ENCODE measurements around the gene HEATR3.
"Not testable (repeated sequence)": the region's sequence is repeated elsewhere in the genome, so short reads cannot be mapped to it uniquely, and the experiment has no call there.

The HEATR3 gene

DNA sequence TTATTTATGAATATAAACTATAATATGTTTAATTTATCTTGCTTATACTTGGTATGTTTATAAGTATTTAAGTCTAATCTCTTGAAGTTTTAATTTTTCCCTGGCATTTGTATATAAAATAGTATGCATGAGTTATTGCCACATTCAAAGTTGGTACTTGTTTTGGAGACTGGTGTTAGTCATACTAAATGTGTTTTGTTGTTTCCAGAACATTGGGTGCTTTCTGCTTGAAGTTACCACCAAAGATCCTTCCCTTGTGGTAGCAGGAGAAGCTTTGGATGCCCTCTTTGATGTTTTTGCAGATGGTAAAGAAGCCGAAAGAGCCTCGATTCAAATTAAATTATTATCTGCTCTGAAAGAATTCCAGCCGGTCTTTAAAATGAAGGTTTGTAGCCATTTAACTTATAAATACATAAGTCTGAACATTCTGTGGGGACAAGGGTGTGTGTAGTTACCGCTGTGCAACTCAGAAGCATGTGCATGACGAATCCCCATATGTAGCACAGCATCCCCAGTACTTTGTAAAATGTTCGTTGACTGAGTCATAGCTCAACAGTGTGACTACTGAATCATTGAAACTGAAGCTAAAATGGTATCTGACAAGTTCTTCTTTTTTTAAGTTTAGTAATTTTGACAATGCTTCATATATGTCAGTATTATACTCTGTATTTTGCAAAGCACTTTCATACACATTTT lies 36.4 kb downstream of the HEATR3 start:
- DNase-seq, result no peak

DNA sequence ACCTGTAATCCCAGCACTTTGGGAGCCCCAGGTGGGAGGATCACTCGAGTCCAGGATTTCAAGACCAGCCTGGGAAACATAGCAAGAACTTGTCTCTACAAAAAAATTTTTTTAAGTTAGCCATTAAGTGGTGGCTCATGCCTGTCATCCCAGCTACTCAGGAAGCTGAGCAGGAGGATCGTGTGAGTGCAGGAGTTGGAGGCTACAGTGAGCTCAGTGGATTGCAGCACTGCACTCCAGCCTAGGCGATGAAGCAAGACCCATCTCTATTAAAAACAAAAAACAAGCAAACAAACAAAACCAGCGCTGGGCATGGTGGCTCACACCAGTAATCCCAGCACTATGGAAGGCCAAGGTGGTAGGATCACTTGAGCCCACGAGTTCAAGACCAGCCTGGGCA lies 38.0 kb downstream of the HEATR3 start:
- no peak for DNase-seq

DNA sequence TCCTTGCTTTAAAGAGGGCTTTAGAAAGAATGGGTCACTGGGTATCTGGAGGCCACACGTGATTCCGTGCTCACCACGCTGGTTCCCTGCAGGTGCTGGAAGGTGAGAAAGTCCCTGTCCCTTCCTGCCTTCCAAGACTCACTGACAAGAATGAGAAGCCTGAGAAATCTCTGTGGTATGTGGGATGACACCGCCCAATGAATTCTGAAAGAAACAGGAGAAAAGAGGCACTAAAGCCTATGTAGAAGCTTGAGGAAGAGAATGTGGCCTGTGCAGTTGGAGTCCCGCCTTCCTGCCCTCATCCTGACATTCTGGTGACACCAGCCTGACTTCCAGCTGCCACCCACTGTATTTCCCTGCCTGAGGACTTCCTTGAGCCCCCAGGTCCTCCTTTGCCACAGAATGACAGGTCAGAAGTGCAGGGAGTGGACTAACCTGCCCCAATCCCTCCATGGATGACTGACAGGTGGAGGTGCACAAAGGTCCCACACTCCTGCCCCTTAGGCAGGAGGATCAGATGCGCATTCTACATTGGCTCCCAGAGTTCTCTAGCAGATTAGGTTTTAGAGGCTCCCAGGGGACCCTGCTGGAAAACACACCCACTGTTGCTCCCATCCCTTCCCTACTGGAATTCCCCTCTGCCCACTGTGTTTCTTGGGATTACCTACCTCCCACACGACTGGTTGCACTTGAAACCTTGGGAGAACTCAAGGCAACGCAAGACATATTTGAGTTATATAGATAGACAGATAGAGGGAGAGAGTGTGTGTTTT lies 48.8 kb downstream of the HEATR3 start:
- DNase-seq, result no peak

DNA sequence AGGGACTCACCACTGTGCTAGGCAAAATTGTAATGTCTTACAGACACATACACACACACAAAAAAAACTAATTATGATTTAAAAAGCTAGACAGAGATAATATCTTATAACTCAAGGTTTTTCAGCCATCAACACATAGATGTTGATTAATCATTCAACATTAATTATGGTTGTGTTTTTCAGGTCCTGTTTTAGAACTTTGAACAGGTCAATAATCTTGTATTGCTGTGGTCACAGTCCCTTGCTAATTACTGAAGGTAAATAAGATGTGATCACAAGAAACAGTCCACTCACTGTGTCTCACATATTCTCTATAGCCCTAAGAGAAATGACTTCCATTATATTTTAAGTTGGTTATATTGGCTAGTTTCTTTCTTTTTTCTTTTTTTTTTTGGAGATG lies 54.9 kb downstream of the HEATR3 start:
- no peak for DNase-seq

DNA sequence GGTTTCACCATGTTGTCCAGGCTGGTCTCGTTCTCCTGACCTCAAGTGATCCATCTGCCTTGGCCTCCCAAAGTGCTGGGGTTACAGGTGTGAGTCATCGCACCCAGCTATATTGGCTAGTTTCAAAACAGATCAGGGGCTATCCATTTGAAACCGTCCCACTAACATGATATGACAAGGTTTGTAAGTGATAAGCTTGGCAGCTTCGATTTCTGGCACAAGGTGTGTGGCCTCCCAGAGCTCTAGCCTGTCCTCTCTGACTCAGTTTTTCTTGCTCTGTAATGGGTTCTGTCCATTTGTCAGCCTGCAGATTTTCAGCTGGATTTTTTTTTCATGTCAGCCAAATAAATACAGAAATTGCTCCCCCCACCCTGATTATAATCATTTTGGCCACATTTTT lies 55.5 kb downstream of the HEATR3 start:
- no peak for DNase-seq

DNA sequence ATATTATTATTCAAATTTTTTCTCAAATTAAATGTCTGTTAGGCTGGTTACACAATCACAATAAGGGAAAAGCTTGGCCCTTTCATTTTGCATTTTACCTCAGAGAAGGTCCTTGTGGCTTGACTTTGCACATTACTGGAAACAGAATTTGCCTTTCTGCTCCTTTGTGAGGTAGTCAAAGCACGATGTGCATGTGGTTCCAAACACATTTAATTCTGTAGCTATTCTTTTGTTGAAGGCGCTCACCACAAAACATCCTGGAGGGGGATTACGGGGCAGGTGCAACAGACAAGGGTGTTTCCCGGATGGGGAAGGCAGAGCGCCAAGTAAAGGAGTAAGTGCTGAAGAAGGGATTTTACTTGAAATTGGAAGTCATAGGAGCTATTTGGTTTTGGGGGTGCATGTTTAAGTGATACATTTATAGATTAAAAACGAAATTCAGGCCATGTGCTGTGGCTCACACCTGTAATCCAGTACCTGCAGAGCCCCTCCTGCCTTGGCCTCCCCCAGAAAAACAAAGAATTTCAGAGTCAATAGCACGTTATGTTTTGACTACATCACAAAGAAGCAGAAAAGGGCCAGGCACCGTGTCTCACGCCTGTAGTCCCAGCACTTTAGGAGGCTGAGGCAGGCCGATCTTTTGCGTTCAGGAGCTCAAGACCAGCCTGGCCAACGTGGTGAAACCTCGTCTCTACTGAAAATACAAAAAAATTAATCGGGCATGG lies 56.1 kb downstream of the HEATR3 start:
- DNase-seq, result no peak

DNA sequence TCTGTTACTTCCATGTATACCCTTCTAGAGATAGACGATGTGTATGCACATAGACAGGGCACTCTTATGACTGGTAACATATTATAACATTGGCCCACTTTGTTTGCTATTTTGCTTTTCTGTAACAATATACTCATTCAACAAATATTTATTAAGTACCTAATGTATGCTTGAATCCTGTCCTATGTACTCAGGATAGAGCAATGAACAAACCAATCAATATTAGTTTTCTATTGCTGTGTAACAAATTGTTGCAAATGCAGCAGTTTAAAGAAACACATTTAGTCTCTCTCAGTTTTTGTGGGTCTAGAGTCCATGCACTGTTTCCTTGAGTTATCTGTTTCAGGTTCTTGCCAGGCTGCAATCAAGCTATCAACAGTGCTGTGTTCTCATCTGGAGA lies 57.6 kb downstream of the HEATR3 start:
- no peak for DNase-seq

DNA sequence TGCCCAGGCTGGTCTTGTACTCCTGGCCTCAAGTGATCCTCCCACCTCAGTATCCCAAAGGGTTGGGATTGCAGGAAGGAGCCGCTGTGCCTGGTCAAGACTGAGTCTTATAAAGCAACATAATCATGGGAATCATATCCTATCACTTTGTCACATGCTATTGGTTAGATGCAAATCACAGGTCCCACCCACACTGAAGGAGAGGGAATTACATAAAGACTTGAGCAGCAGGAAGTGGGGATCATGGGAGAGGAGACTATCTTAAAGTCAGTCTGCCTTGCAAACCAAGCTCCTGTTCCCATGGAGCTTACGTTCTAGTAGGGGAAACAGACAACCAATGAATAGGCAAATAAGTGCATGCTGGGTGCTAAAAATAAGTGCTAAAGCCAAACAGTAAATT lies 59.0 kb downstream of the HEATR3 start:
- DNase-seq, result no peak

DNA sequence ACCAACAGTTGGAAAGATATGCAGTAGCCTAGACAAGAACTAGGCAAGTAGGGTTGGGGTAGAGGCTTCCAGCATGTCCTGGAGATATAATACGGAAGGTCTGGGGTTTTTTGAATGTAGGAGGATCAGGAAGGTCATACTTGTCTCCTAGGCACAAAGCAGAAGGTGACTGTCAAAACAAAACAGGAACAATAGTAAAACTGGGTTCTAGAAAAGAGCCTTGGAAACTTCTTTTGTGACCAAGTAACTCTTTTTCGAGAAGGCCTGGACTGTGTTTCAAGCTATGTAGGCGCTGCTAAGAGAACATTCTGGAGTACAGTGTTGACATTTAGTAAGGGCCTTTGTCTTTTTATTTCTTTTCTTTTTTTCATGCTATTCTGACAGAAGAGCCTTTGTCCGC lies 60.4 kb downstream of the HEATR3 start:
- DNase-seq, result no peak

DNA sequence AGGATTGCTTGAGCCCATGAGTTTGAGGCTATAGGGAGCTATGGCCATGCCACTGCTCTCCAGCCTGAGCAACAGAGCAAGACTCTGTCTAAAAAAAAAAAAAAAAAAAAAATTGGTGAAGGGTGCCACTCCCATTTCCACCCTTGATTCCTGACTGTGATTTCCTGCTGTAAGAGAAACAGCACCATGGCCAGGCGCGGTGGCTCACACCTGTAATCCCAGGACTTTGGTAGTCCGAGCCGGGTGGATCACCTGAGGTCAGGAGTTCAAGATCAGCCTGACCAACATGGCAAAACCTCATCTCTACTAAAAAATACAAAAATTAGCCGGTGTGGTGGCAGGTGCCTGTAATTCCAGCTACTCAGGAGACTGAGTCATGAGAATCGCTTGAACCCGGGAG lies 66.8 kb downstream of the HEATR3 start:
- DNase-seq, result not testable (repeated sequence)

DNA sequence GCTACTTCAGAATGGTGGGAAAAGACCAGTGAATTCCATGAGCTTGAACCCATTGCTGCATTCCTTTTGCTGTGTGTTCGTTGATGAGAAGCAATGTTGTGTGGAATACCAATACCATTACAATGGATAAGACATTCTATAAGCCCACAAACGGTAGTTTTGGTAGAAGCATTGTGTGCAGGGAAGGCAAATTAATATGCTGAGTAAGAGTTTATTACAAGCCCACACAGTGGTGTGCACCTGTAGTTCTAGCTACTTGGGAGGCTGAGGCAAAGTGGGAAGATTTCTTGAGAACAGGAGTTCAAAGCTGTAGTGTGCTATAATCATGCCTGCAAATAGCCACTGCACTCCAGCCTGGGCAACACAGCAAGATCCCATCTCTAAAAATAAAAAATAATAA lies 67.4 kb downstream of the HEATR3 start:
- no peak for DNase-seq

DNA sequence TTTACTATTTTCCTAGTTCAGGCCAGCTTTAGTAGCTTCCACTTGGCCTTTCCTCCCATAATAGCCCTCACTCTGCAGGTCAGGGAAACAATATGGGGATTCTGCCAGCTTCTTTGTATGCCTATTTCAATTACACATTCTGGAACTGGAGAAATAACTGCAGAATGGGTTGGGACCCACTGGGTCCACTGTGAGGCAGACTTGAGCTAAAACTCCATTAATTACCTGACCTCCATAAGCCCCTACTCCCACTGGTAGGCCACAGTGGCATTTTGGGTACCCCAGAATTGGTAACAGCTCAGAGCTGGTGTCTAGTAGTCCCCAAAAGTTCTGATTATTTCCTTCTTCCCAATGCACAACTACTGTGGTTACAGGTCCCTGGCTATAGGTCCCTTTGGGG lies 70.6 kb downstream of the HEATR3 start:
- no peak for DNase-seq

DNA sequence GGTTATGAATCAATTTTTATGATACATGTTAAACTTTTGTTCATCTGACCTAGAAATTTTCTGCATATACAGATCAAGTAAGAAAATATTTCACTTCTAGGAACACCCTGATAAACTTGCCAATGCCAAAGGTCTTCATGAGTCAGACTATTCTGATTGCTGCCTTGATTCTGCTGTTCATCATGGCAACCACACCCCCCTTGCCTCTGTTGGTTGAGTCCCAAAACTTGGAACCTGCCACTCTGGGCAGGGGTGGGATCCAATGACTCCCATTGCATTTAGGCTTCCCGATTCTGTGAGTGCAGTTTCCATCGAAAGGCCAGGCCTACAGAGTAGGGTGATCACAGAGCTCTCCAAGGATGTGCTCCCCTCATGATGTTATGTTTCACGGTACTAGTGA lies 71.5 kb downstream of the HEATR3 start:
- DNase-seq, result no peak

DNA sequence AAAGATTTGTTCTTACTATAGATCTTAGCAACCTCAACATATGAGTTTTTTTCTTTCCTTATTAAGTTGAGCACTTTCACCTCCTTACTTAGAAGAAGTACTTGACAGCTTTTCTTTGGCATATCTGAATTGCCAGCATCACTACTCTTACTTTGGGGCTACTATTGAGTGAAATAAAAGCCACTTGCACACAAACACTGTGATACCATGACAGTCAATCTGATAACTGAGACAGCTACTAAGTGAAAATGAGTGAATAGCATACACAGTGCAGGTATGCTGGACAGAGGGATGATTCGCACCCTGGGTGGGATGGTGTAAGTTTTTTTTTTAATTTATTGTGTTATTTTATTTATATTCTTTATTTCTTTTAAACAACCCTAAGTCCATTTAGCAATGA lies 73.8 kb downstream of the HEATR3 start:
- DNase-seq, result no peak

DNA sequence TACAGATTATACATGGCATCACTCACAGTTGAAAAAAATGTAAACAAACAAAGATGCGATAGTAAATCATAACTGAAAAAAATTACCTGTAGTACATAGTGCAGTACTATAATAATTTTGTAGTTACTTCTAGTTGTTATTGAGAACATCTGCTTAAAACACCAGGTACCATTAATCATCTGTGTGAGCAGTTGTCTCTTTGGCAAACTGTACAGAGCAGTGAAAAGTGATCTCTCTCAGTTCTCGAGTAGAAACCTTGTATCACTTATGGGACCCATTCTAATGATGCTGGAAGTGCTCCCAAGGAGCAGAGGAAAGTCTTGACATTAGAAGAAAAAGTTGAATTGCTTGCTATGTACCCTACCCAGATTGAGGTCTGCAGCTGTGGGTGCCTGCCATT lies 78.4 kb downstream of the HEATR3 start:
- no peak for DNase-seq

DNA sequence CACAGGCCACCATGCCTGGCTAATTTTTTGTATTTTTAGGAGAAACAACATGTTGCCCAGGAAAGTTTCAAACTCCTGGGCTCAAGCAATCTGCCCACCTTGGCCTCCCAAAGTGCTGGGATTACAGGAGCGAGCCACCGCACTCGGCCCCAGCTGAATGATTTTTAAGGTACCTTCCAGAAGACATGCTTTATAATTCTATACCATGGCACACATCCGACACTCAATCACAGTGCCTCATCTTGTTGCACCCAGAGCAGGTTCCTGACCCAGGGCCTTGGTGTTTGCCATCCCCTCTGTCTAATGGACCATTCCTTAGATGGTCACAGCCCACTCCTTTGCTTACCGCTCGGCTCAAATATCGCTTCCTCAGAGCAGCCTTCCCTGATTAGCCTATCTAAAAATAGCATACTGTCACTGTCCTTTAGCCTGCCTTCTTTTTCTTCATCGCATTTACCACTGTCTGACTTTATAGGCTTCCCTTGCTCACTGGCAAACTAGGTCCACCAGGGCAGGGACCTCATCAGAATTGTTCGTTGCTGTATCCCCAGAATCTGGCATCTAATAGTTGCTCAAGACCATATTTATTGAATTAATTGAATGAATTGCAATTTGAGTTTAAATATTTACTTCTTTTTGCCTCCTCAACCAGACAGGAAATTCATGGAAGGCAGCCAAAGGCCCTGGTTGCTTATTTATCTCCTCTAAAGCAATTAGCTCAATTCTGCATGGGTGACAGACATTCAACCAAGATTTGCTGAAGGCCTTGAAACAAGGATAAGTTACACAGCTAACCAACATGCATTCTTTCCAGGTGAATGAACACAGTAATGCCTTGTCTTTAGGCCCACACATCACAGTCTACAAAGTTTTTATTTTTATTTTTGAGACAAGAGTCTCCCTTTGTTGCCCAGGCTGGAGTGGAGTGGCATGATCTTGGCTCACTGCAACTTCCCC lies 81.0 kb downstream of the HEATR3 start:
- DNase-seq, result no peak

DNA sequence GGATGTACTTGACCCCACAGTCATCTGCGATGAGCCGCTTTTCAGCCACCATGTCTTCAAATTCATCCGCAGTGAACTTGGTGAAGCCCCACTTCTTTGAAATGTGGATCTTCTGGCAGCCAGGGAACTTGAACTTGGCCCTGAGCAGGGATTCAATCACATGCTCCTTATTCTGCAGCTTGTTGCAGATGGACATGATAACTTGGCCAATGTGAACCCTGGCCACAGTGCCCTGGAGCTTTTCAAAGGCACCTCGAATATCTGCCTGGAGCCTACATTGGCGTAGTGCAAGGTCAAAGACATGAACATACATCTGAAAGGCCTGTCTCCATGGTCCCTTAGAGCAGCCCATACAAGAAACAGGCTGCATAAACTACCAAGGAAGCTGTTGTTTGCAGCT lies 85.6 kb downstream of the HEATR3 start:
- DNase-seq, result no peak

DNA sequence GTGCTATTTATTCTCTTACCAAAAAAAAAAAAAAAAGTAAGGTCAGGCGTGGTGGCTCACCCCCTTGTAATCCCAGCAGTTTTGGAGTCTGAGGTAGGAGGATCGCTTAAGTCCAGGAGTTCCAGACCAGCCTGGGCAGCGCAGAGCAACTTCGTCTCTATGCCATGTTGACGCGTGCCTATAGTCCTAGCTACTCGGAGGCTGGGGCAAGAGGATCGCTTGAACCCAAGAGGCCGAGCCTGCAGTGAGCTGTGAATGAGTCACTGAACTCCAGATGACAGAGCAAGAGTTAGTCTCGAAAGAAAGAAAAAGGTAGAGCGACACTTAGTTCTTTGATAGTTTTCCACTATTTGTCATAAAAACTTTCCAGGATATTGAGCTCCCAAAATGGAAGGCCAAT lies 86.0 kb downstream of the HEATR3 start:
- no peak for DNase-seq

DNA sequence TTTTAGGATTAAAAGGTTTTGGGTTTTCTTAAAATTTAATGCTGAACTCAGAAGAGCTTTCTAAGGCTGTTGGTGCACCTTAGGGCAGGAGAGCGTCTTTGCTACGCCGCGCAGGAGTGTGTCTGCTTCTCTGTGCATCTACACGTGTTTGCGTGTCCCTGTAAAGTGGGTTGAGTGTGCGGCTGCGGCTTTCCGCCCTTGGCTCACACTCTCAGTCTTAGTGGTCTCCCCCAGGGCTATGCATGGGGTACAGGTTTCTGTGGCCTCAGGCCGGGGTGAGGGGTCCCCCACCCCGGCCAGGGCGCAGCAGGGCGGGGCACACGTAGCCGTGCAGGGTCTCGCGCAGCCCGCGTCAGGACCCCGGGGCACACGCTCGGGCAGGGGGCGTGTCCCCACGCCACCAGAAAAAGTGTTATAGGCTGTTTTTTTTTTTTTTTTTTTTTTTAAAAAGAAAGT lies 86.6 kb downstream of the HEATR3 start:
- DNase-seq, result peak; percentile 50

DNA sequence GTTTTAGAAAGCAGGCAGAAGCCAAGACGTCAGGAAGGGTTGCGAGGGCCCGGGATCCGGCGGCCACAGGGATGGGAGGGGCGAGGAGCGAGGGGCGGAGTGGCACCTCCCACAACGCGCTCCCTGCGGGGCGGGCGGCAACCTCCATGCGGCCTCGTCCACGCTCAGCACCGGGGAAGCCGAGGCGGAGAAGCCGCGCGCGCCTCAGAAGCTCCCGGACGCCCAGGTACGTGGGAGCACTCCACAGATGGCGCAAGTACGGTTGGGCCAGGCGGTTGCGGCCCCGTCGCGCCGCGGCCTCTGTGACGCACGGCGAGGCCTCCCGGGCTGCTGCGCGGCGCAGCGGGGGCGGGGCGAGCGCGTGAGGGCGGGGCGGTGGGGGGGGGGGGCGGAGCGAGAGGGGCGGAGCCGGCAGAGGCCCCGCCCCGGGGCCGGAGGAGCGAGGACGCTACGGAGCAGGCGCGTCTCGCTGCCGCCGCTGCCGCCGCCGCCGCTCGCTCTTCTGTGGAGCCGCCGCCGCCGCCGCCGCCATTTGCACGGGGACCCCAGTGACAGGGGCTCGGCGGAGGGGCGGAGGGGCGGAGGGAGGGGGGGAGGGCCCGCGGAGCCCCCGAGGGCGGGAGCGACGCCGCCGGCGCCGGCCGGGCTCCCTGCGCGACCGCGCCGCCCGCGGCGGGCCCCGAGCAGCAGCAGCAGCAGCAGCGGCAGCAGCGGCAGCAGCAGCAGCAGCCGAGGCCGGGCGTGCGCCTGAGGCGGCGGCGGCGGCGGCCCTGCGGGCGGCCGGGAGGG lies 87.2 kb downstream of the HEATR3 start, which contains the start of gene TENT4B:
TSS of gene TENT4B (plus strand) at position 500 of the 789 bp plus-strand sequence. CDS start 316 bp downstream, outside the sequence.
- DNase-seq, result peak; percentile 72

DNA sequence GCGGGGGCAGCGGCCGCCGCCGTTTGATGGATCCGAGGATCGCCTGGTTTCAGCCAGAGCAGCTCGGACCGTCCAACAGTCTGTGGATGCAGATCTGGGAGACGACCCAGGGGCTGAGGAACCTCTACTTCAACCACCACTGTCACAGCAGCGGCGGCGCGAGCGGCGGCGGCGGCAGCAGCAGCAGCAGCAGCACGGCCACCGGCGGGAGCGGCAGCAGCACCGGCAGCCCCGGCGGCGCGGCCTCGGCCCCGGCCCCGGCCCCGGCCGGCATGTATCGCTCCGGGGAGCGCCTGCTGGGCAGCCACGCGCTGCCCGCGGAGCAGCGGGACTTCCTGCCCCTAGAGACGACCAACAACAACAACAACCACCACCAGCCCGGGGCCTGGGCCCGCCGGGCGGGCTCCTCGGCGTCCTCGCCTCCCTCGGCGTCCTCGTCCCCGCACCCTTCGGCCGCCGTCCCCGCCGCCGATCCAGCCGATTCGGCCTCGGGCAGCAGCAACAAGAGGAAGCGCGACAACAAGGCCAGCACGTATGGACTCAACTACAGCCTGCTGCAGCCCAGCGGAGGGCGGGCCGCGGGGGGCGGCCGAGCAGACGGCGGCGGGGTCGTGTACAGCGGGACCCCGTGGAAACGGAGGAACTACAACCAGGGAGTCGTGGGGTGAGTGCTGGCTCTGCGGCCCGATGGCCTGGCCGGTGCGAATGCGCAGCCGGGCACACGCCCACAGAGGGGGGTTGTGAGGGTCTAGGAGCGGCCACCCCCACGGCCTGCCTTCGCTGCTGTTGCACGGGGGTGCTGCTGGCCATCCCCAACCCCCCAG lies 88.0 kb downstream of the HEATR3 start:
- DNase-seq, result no peak

Measured in NCI-H2227 treated with DMSO at 0.1 percent for 48 hours (cell line).